ENCODE results near the gene PLEK. TPM values are rescaled to one million over a fixed set of nuclear protein-coding genes. Genes with fewer than 3 reads are reported as not detected.

PLEK gene
- total RNA-seq, 1 donor from 2014 or later: not detected

DNA sequence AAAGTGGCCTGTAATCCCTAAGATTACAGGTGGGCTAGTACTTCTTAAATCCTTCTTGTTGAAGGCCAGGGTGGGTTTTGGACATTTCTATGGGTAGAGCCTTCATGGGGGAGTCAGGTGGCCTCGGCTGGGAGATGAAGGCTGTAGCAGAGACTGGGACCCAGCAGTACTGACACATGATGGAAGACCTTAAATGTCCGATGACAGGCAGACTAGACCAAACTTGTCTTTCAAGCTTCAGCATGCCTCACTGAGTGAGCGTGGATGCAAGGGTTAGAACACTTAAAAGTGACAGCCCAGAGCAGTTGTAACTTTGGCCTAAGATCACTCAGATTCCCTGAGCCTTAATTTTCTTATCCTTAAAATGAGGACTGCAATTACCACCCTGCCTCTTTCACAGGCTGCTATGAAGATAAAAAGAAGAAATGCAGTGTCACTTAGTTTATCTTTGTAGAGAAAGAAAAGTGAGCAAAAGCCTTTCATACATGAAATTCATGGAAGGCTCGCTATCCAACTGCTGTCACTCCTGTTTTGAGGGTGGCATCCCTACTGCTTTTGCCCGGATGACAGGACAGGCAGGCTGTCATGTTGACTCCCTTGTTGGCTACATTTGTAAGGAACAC lies 19.5 kb downstream of the PLEK start:
- no peaks in the 10 kb centered on the region for H3K4me1 Mint-ChIP-seq (ENCODE audit: low read depth)
- no peak overlapping the region for H3K27ac Mint-ChIP-seq (ENCODE audit: unreplicated experiment)
- H3K9me3 Mint-ChIP-seq (ENCODE audit: low read depth): no peaks in the 10 kb centered on the region
- TF ChIP-seq, protein P1, sequence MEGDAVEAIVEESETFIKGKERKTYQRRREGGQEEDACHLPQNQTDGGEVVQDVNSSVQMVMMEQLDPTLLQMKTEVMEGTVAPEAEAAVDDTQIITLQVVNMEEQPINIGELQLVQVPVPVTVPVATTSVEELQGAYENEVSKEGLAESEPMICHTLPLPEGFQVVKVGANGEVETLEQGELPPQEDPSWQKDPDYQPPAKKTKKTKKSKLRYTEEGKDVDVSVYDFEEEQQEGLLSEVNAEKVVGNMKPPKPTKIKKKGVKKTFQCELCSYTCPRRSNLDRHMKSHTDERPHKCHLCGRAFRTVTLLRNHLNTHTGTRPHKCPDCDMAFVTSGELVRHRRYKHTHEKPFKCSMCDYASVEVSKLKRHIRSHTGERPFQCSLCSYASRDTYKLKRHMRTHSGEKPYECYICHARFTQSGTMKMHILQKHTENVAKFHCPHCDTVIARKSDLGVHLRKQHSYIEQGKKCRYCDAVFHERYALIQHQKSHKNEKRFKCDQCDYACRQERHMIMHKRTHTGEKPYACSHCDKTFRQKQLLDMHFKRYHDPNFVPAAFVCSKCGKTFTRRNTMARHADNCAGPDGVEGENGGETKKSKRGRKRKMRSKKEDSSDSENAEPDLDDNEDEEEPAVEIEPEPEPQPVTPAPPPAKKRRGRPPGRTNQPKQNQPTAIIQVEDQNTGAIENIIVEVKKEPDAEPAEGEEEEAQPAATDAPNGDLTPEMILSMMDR (IDR thresholded peaks at IDR 0.05): no peak
- H3K4me3 Mint-ChIP-seq (ENCODE audit: unreplicated experiment): no peak overlapping the region
- H3K27me3 Mint-ChIP-seq (ENCODE audit: low read depth): peaks cover 41% of the 10 kb centered on the region
- peaks cover 1% of the 10 kb centered on the region for H3K36me3 Mint-ChIP-seq (ENCODE audit: low read depth)
- DNase-seq (ENCODE audit: low spot score): no peak

DNA sequence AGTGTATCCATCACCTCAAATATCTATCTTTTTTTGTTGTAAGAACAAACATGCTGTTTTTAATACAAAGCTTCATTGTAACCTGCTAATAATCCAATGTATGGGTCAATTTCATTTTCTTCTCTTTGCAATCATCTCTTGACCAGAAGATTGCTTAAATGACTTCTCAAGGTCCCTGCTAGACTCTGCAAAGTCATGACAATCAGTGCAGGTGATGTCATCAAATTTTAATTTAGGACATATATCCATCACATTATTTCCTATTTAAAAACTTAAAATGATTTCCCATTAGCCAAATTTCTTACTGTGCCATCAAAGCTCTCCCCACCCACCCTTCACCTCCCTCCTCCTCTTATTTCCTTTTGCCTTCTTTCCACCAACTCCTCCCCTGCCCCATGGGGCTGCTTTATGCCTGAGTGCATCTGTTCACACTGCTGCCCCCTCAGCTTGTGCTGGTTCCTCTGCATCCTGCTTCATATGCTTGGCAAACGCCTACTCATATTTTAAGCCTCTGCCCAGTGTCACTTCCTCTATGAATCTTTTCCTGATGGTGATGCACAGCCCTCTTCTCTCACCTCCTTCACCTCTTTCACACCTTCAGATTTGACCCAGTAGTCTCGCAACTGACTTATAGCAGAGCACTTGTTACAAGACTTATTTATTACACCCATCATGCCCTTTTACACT lies 20.3 kb downstream of the PLEK start:
- TF ChIP-seq, protein P1 (IDR thresholded peaks at IDR 0.05): no peak
- peaks cover 37% of the 10 kb centered on the region for H3K27me3 Mint-ChIP-seq (ENCODE audit: low read depth)
- no peak overlapping the region for H3K27ac Mint-ChIP-seq (ENCODE audit: unreplicated experiment)
- no peaks in the 10 kb centered on the region for H3K9me3 Mint-ChIP-seq (ENCODE audit: low read depth)
- no peak for DNase-seq (ENCODE audit: low spot score)
- no peaks in the 10 kb centered on the region for H3K36me3 Mint-ChIP-seq (ENCODE audit: low read depth)
- no peak overlapping the region for H3K4me3 Mint-ChIP-seq (ENCODE audit: unreplicated experiment)
- H3K4me1 Mint-ChIP-seq (ENCODE audit: low read depth): no peaks in the 10 kb centered on the region

DNA sequence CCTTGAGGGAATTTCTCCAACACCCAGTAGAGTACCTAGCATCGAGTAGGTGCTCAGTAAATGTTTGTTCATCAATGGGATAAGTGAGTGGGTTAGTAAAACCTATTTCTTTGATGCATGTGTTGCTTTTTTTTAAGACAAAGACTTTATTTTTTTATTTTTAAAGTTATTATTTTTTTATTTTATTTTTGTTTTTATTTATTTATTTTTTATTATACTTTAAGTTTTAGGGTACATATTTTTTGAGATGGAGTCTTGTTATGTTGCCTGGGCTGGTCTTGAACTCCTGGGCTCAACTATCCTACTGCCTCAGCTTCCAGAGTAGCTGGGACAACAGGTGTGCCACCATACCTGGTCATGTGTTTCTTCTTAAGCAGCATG lies 20.8 kb downstream of the PLEK start:
- no peak overlapping the region for H3K27ac Mint-ChIP-seq (ENCODE audit: unreplicated experiment)
- H3K4me3 Mint-ChIP-seq (ENCODE audit: unreplicated experiment): no peak overlapping the region
- H3K9me3 Mint-ChIP-seq (ENCODE audit: low read depth): no peaks in the 10 kb centered on the region
- H3K36me3 Mint-ChIP-seq (ENCODE audit: low read depth): no peaks in the 10 kb centered on the region
- TF ChIP-seq, protein P1 (IDR thresholded peaks at IDR 0.05): no peak
- H3K27me3 Mint-ChIP-seq (ENCODE audit: low read depth): peaks cover 37% of the 10 kb centered on the region
- H3K4me1 Mint-ChIP-seq (ENCODE audit: low read depth): no peaks in the 10 kb centered on the region
- DNase-seq (ENCODE audit: low spot score): no peak

DNA sequence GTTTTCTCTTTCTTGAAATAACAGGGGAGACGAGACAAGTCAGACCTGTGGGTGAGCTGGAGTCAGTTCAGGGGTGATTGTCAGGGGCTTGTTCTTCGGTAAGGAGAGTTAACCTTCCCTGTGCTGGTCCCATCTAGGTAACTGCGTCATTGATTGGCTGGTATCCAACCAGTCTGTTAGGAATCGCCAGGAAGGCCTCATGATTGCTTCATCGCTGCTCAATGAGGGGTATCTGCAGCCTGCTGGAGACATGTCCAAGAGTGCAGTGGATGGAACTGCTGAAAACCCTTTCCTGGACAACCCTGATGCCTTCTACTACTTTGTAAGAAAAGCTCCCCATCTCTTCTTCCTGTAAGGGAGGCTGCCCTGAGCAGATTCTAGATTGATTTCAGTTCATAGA lies 21.3 kb downstream of the PLEK start:
- Mint-ChIP-seq H3K4me3 (ENCODE audit: unreplicated experiment) (no peak overlapping the region), H3K4me1 (ENCODE audit: low read depth) (no peaks in the 10 kb centered on the region), H3K9me3 (ENCODE audit: low read depth) (no peaks in the 10 kb centered on the region), H3K36me3 (ENCODE audit: low read depth) (no peaks in the 10 kb centered on the region), H3K27me3 (ENCODE audit: low read depth) (peaks cover 37% of the 10 kb centered on the region), H3K27ac (ENCODE audit: unreplicated experiment) (no peak overlapping the region)
- DNase-seq (ENCODE audit: low spot score): no peak
- TF ChIP-seq, protein P1 (IDR thresholded peaks at IDR 0.05): no peak

DNA sequence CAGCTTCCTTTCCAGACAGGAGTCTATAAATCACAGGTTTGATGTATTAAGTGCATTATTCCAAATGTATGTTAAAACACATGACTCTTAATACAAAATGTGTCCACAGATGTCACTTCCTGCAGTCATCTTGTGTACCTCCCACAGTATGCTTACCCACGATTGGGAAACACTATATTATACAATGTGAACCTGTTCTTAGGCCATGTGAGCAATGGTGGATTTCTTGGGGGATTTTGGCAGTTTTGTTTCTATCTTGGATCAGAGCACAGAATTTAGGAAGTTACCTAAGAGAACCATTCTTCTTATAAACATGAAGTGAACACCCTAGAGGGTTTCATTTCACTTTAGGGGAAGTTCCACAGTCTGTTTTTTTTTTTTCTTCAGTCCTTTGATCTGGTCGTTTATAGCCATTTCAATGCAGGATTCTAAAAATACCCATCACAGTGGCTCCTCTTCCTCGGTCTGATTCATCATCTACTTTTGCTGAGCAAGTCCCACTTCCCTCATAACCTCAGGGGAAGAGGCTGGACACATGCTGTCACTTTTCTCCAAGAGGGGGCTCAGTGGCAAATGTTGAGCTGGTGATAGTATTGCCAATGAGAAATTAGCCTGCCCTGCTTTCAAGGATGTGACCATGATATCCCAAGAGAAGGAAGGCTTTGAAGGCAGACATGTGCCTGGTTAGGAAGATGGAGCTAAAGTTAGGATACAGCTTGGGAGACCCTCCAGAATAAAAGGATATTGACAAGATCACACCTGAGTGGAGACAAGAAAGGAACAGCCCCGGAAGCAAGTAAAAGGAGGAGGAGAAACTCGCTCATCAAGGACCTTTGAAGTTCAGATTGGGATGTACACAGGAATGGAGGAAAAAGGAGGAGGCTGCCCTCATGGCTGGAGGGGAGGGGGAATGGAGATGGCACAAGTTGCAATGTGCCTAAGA lies 22.6 kb downstream of the PLEK start:
- no peak overlapping the region for H3K27ac Mint-ChIP-seq (ENCODE audit: unreplicated experiment)
- no peaks in the 10 kb centered on the region for H3K9me3 Mint-ChIP-seq (ENCODE audit: low read depth)
- TF ChIP-seq, protein P1 (IDR thresholded peaks at IDR 0.05): no peak
- H3K36me3 Mint-ChIP-seq (ENCODE audit: low read depth): no peaks in the 10 kb centered on the region
- H3K4me3 Mint-ChIP-seq (ENCODE audit: unreplicated experiment): no peak overlapping the region
- H3K4me1 Mint-ChIP-seq (ENCODE audit: low read depth): no peaks in the 10 kb centered on the region
- peaks cover 37% of the 10 kb centered on the region for H3K27me3 Mint-ChIP-seq (ENCODE audit: low read depth)
- DNase-seq (ENCODE audit: low spot score): no peak
